ENCODE results near the gene DENND1B.
"Not testable (repeated sequence)": the region's sequence is repeated elsewhere in the genome, so short reads cannot be mapped to it uniquely, and the experiment has no call there.

The DENND1B gene

GRCh38 chr1:197735461-197735860, 39.8 kb downstream of the DENND1B start:
- Histone ChIP-seq H3K27me3 (ENCODE audit: control insufficient read depth, insufficient read depth, low read length) (no peaks in the 10 kb centered on the region), H3K9me3 (ENCODE audit: control insufficient read depth, low read length) (no peaks in the 10 kb centered on the region), H3K9ac (ENCODE audit: low read length) (no peak overlapping the region), H3K4me3 (ENCODE audit: low read length) (no peak overlapping the region), H3K36me3 (ENCODE audit: control insufficient read depth, insufficient read depth, low read length) (no peaks in the 10 kb centered on the region), H3K4me1 (ENCODE audit: control insufficient read depth, insufficient read depth, low read length) (no peaks in the 10 kb centered on the region)

- H3K27me3 ChIP-seq (ENCODE audit: control insufficient read depth, insufficient read depth, low read length): no peaks in the 10 kb centered on the region
- H3K4me3 ChIP-seq (ENCODE audit: low read length): no peak overlapping the region
- H3K36me3 ChIP-seq (ENCODE audit: control insufficient read depth, insufficient read depth, low read length): no peaks in the 10 kb centered on the region
- H3K4me1 ChIP-seq (ENCODE audit: control insufficient read depth, insufficient read depth, low read length): no peaks in the 10 kb centered on the region
- H3K9me3 ChIP-seq (ENCODE audit: control insufficient read depth, low read length): no peaks in the 10 kb centered on the region
- no peak overlapping the region for H3K9ac ChIP-seq (ENCODE audit: low read length)
Measured at GRCh38 chr1:197733324-197733723, 42.0 kb downstream of the DENND1B start.

DNA sequence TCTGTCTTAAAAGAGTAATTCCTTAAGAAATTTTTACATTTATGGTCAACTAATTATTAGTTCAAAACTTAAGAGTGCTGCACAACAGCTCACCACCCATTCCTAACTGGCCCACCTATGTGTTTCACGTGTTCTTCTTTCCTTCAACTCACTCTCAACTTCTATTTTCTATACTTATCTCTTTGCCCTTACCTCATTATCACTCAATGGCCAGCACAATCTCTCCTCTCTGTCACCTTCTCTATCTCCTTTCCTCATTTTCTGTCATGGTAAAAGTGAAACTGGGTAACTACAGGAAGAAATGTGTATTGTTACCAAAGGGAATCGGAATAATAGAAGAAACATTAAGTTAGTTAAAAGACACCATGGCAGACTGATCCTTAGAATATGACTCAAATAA, 43.1 kb downstream of the DENND1B start:
- no peaks in the 10 kb centered on the region for H3K9me3 ChIP-seq (ENCODE audit: control insufficient read depth, low read length)
- H3K4me1 ChIP-seq (ENCODE audit: control insufficient read depth, insufficient read depth, low read length): no peaks in the 10 kb centered on the region
- H3K27me3 ChIP-seq (ENCODE audit: control insufficient read depth, insufficient read depth, low read length): no peaks in the 10 kb centered on the region
- H3K4me3 ChIP-seq (ENCODE audit: low read length): no peak overlapping the region
- H3K9ac ChIP-seq (ENCODE audit: low read length): no peak overlapping the region
- no peaks in the 10 kb centered on the region for H3K36me3 ChIP-seq (ENCODE audit: control insufficient read depth, insufficient read depth, low read length)

- Histone ChIP-seq H3K9ac (ENCODE audit: low read length) (no peak overlapping the region), H3K27me3 (ENCODE audit: control insufficient read depth, insufficient read depth, low read length) (no peaks in the 10 kb centered on the region), H3K4me1 (ENCODE audit: control insufficient read depth, insufficient read depth, low read length) (no peaks in the 10 kb centered on the region), H3K4me3 (ENCODE audit: low read length) (no peak overlapping the region), H3K9me3 (ENCODE audit: control insufficient read depth, low read length) (no peaks in the 10 kb centered on the region), H3K36me3 (ENCODE audit: control insufficient read depth, insufficient read depth, low read length) (no peaks in the 10 kb centered on the region)
Measured at GRCh38 chr1:197731449-197731848, 43.8 kb downstream of the DENND1B start.

- Histone ChIP-seq H3K27me3 (ENCODE audit: control insufficient read depth, insufficient read depth, low read length) (no peaks in the 10 kb centered on the region), H3K4me3 (ENCODE audit: low read length) (no peak overlapping the region), H3K36me3 (ENCODE audit: control insufficient read depth, insufficient read depth, low read length) (no peaks in the 10 kb centered on the region), H3K9ac (ENCODE audit: low read length) (no peak overlapping the region), H3K9me3 (ENCODE audit: control insufficient read depth, low read length) (no peaks in the 10 kb centered on the region), H3K4me1 (ENCODE audit: control insufficient read depth, insufficient read depth, low read length) (no peaks in the 10 kb centered on the region)
Measured at GRCh38 chr1:197725976-197726375, 49.3 kb downstream of the DENND1B start.

DNA sequence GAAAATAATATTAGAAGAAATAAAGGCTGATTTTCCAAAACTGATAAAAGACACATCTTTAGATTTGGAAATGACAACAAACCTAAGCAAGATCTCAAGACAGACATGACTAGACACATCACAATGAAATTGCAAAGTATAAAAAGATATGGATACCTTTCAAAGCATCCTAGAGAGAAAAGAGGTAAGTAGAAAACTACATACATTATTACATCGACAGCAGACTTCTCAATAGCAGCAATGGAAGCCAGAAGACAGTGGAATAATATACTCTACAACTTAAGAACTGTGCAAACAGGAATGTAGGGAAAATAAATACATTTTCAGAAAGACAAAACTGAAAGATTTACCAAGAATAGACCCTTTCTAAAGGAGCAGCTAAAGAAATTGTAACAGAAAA, 50.2 kb downstream of the DENND1B start:
- Histone ChIP-seq H3K4me1 (ENCODE audit: control insufficient read depth, insufficient read depth, low read length) (no peaks in the 10 kb centered on the region), H3K9me3 (ENCODE audit: control insufficient read depth, low read length) (no peaks in the 10 kb centered on the region), H3K9ac (ENCODE audit: low read length) (no peak overlapping the region), H3K27me3 (ENCODE audit: control insufficient read depth, insufficient read depth, low read length) (no peaks in the 10 kb centered on the region), H3K36me3 (ENCODE audit: control insufficient read depth, insufficient read depth, low read length) (no peaks in the 10 kb centered on the region), H3K4me3 (ENCODE audit: low read length) (no peak overlapping the region)

DNA sequence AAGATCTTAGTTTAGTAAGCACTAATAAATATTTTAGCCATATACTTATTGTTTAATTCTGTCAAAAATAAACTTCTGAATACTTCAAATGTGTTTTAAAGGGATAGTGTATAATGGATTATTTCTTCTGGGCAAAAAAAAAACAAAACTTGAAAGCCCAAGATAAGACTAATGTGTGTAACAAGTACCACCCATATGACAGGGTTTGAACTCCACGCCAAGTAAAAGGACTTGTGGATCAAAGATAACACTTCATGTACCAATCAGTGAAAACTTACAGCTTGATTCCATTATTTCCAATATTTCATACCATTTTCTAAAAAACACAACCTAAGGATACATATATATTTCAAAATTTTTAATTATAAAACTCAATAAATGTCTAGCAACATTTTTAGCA, 59.5 kb downstream of the DENND1B start:
- no peaks in the 10 kb centered on the region for H3K27me3 ChIP-seq (ENCODE audit: control insufficient read depth, insufficient read depth, low read length)
- H3K4me1 ChIP-seq (ENCODE audit: control insufficient read depth, insufficient read depth, low read length): no peaks in the 10 kb centered on the region
- no peaks in the 10 kb centered on the region for H3K9me3 ChIP-seq (ENCODE audit: control insufficient read depth, low read length)
- H3K4me3 ChIP-seq (ENCODE audit: low read length): no peak overlapping the region
- no peak overlapping the region for H3K9ac ChIP-seq (ENCODE audit: low read length)
- H3K36me3 ChIP-seq (ENCODE audit: control insufficient read depth, insufficient read depth, low read length): no peaks in the 10 kb centered on the region

GRCh38 chr1:197706601-197707000, 68.7 kb downstream of the DENND1B start:
- Histone ChIP-seq H3K4me1 (ENCODE audit: control insufficient read depth, insufficient read depth, low read length) (no peaks in the 10 kb centered on the region), H3K4me3 (ENCODE audit: low read length) (no peak overlapping the region), H3K27me3 (ENCODE audit: control insufficient read depth, insufficient read depth, low read length) (no peaks in the 10 kb centered on the region), H3K9me3 (ENCODE audit: control insufficient read depth, low read length) (no peaks in the 10 kb centered on the region), H3K9ac (ENCODE audit: low read length) (no peak overlapping the region), H3K36me3 (ENCODE audit: control insufficient read depth, insufficient read depth, low read length) (no peaks in the 10 kb centered on the region)

- H3K9ac ChIP-seq (ENCODE audit: low read length): no peak overlapping the region
- H3K4me1 ChIP-seq (ENCODE audit: control insufficient read depth, insufficient read depth, low read length): no peaks in the 10 kb centered on the region
- no peak overlapping the region for H3K4me3 ChIP-seq (ENCODE audit: low read length)
Measured at GRCh38 chr1:197705941-197706340, 69.3 kb downstream of the DENND1B start.

GRCh38 chr1:197700688-197701087, 74.6 kb downstream of the DENND1B start:
- not testable (repeated sequence) for H3K9ac ChIP-seq (ENCODE audit: low read length); H3K4me1 ChIP-seq (ENCODE audit: control insufficient read depth, insufficient read depth, low read length); H3K9me3 ChIP-seq (ENCODE audit: control insufficient read depth, low read length); H3K27me3 ChIP-seq (ENCODE audit: control insufficient read depth, insufficient read depth, low read length); H3K4me3 ChIP-seq (ENCODE audit: low read length); H3K36me3 ChIP-seq (ENCODE audit: control insufficient read depth, insufficient read depth, low read length)

More at GRCh38 chr1:197705941-197706340, 69.3 kb downstream of the DENND1B start:
- Histone ChIP-seq H3K9me3 (ENCODE audit: control insufficient read depth, low read length) (no peaks in the 10 kb centered on the region), H3K36me3 (ENCODE audit: control insufficient read depth, insufficient read depth, low read length) (no peaks in the 10 kb centered on the region), H3K27me3 (ENCODE audit: control insufficient read depth, insufficient read depth, low read length) (no peaks in the 10 kb centered on the region)

GRCh38 chr1:197696372-197696771, 78.9 kb downstream of the DENND1B start:
- no peaks in the 10 kb centered on the region for H3K36me3 ChIP-seq (ENCODE audit: control insufficient read depth, insufficient read depth, low read length)
- H3K4me3 ChIP-seq (ENCODE audit: low read length): no peak overlapping the region
- no peaks in the 10 kb centered on the region for H3K4me1 ChIP-seq (ENCODE audit: control insufficient read depth, insufficient read depth, low read length)
- H3K9ac ChIP-seq (ENCODE audit: low read length): no peak overlapping the region
- no peaks in the 10 kb centered on the region for H3K27me3 ChIP-seq (ENCODE audit: control insufficient read depth, insufficient read depth, low read length)
- H3K9me3 ChIP-seq (ENCODE audit: control insufficient read depth, low read length): no peaks in the 10 kb centered on the region

GRCh38 chr1:197695961-197696360, 79.3 kb downstream of the DENND1B start:
- H3K9ac ChIP-seq (ENCODE audit: low read length): no peak overlapping the region
- no peaks in the 10 kb centered on the region for H3K9me3 ChIP-seq (ENCODE audit: control insufficient read depth, low read length)

DNA sequence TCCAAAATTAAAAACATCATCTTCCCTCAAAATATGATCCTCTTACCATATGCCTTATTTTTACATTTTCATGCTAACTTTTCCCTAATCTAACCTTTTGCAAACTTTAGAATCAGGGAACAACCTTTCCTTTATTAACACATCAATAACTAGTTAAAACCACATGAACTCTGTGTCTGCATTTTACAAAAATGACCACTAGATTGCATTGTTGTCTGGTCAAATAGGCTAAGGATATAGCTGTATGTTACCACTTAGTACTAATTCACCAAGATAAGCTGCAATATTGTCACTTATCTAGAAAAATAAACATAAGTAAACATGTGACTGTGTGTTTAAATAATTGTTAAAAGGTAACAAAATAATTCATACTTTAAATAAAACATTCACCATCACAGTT, 82.3 kb downstream of the DENND1B start:
- no peak overlapping the region for H3K9ac ChIP-seq (ENCODE audit: low read length)

More at GRCh38 chr1:197695961-197696360, 79.3 kb downstream of the DENND1B start:
- no peak overlapping the region for H3K4me3 ChIP-seq (ENCODE audit: low read length)
- no peaks in the 10 kb centered on the region for H3K36me3 ChIP-seq (ENCODE audit: control insufficient read depth, insufficient read depth, low read length)
- no peaks in the 10 kb centered on the region for H3K27me3 ChIP-seq (ENCODE audit: control insufficient read depth, insufficient read depth, low read length)
- no peaks in the 10 kb centered on the region for H3K4me1 ChIP-seq (ENCODE audit: control insufficient read depth, insufficient read depth, low read length)

More for the DNA sequence above, 82.3 kb downstream of the DENND1B start:
- H3K4me3 ChIP-seq (ENCODE audit: low read length): no peak overlapping the region
- H3K27me3 ChIP-seq (ENCODE audit: control insufficient read depth, insufficient read depth, low read length): no peaks in the 10 kb centered on the region
- H3K36me3 ChIP-seq (ENCODE audit: control insufficient read depth, insufficient read depth, low read length): no peaks in the 10 kb centered on the region
- no peaks in the 10 kb centered on the region for H3K4me1 ChIP-seq (ENCODE audit: control insufficient read depth, insufficient read depth, low read length)
- H3K9me3 ChIP-seq (ENCODE audit: control insufficient read depth, low read length): no peaks in the 10 kb centered on the region

All from mucosa of stomach (tissue), 1 donor.